Skeletal muscle cell (primary cell): ENCODE measurements around the gene ARHGAP33.

Source experiments
- DNase-seq: peaks from one replicate; pipeline ENCODE4 v3.0.0-alpha.2; 2010; ENCODE audit warnings: low read depth
- H3K4me3 ChIP-seq: 2 replicates; pipeline ENCODE4 v1.5.1; 2011; ENCODE audit warnings: low read depth, mild to moderate bottlenecking, control low read depth, low read length, moderate library complexity

Gene ARHGAP33

GRCh38 chr19:35773020-35773806, 2.2 kb upstream of the ARHGAP33 start:
- no peak for DNase-seq
- H3K4me3 ChIP-seq = no peak overlapping the region

GRCh38 chr19:35774274-35775045, 904 bp upstream of the ARHGAP33 start:
- H3K4me3 ChIP-seq = peak overlapping the region; percentile 40
- no peak for DNase-seq

GRCh38 chr19:35775046-35775297, 392 bp upstream of the ARHGAP33 start:
- no peak for DNase-seq
- peak overlapping the region; percentile 40 for H3K4me3 ChIP-seq

- H3K4me3 ChIP-seq = peak overlapping the region; percentile 69
Measured at GRCh38 chr19:35776102-35776788, 881 bp downstream of the ARHGAP33 start.

GRCh38 chr19:35777086-35777841, 1.9 kb downstream of the ARHGAP33 start:
- DNase-seq = no peak
- H3K4me3 ChIP-seq = no peak overlapping the region

More at GRCh38 chr19:35776102-35776788, 881 bp downstream of the ARHGAP33 start:
- DNase-seq = no peak

GRCh38 chr19:35777961-35778360, 2.6 kb downstream of the ARHGAP33 start:
- DNase-seq = no peak
- H3K4me3 ChIP-seq = no peak overlapping the region

- DNase-seq = no peak
- no peak overlapping the region for H3K4me3 ChIP-seq
Measured at GRCh38 chr19:35779033-35779432, 3.7 kb downstream of the ARHGAP33 start.

- DNase-seq = no peak
- H3K4me3 ChIP-seq = no peak overlapping the region
Measured at GRCh38 chr19:35780058-35780457, 4.7 kb downstream of the ARHGAP33 start.

GRCh38 chr19:35780717-35781116, 5.4 kb downstream of the ARHGAP33 start:
- H3K4me3 ChIP-seq = no peak overlapping the region
- no peak for DNase-seq

GRCh38 chr19:35781650-35782049, 6.3 kb downstream of the ARHGAP33 start:
- no peak for DNase-seq
- no peak overlapping the region for H3K4me3 ChIP-seq

- DNase-seq = no peak
- no peak overlapping the region for H3K4me3 ChIP-seq
Measured at GRCh38 chr19:35782589-35782988, 7.2 kb downstream of the ARHGAP33 start.

GRCh38 chr19:35783469-35784434, 8.4 kb downstream of the ARHGAP33 start:
- no peak for DNase-seq

GRCh38 chr19:35784503-35785338, 9.4 kb downstream of the ARHGAP33 start:
- no peak overlapping the region for H3K4me3 ChIP-seq
- no peak for DNase-seq

More at GRCh38 chr19:35783469-35784434, 8.4 kb downstream of the ARHGAP33 start:
- H3K4me3 ChIP-seq = no peak overlapping the region

GRCh38 chr19:35785339-35785627, 9.9 kb downstream of the ARHGAP33 start:
- no peak overlapping the region for H3K4me3 ChIP-seq
- no peak for DNase-seq

- no peak overlapping the region for H3K4me3 ChIP-seq
- DNase-seq = no peak
Measured at GRCh38 chr19:35786299-35787160, 11.2 kb downstream of the ARHGAP33 start.

GRCh38 chr19:35787227-35787799, 11.9 kb downstream of the ARHGAP33 start:
- no peak for DNase-seq
- H3K4me3 ChIP-seq = no peak overlapping the region
